Liver (tissue), 3 donors: ENCODE data around the gene CPT1B.

Source experiments
- CTCF ChIP-seq: fragments of 150-350 bp; IDR thresholded peaks from 2 replicates; pipeline ENCODE4 v1.5.1; 2017; ENCODE audit warnings: improper control_type of control experiment, low read depth, low read length; ENCODE audit not compliant: missing input control
- EGR1 ChIP-seq, 2 donors: IDR thresholded peaks; 2 replicates each; pipeline ENCODE4 v1.6.1; 2016 to 2018; ENCODE audit warnings: antibody characterized with exemption in 2 of 2, low read depth in 2 of 2
- TAF1 ChIP-seq: conservative IDR thresholded peaks from 2 replicates; pipeline ENCODE4 v1.6.1; 2016; ENCODE audit warnings: antibody characterized with exemption, mild to moderate bottlenecking
- YY1 ChIP-seq: IDR thresholded peaks from 2 replicates; pipeline ENCODE4 v1.6.1; 2016; ENCODE audit warnings: antibody characterized with exemption, mild to moderate bottlenecking
- donor health status: healthy.
- donor health status: healthy.

DNA sequence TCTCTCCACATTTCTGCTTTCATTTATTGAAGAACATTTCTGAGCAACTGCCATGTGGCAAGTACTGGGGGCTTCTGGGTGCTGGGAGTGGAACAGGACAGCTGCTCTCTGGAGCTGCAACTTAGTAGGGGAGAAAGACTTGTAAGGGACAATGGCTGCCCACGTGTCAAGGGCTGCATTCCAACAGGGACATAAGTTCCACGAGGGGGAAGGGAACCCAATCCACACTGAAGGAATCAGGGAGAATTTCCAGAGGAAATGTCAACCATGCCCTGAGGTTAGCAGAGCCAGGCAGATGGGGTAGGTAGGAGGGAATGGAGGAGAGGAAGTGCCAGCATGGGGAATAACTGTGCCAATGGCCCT, 24.1 kb upstream of the CPT1B start:
- TF ChIP-seq TAF1 (no peak), EGR1 (IDR thresholded peaks at IDR 0.05; ENCODE audit: low read depth in 2 of 2) (no peak), CTCF (no peak), YY1 (no peak)
